KMS-11 (cell line): ENCODE results near the gene OR5D13.

Experiments used
- H2AFZ ChIP-seq: fragments of 200-600 bp; sonication (generic); 2 replicates; pipeline ENCODE4 v1.6.1; 2016; ENCODE audit warnings: antibody characterized with exemption, mixed run types, low read depth
- H3K27ac ChIP-seq: fragments of 200-600 bp; sonication (generic); 2 replicates; pipeline ENCODE4 v1.6.1; 2016; ENCODE audit warnings: mild to moderate bottlenecking, mixed run types
- H3K27me3 ChIP-seq: fragments of 200-600 bp; sonication (generic); 2 replicates; pipeline ENCODE4 v1.6.1; 2017; ENCODE audit warnings: mild to moderate bottlenecking, low read depth, mixed run types, moderate library complexity; ENCODE audit not compliant: insufficient read depth
- H3K36me3 ChIP-seq: fragments of 200-600 bp; sonication (generic); 2 replicates; pipeline ENCODE4 v1.6.1; 2017; ENCODE audit warnings: mild to moderate bottlenecking, mixed run types; ENCODE audit not compliant: insufficient read depth
- H3K4me1 ChIP-seq: fragments of 200-600 bp; sonication (generic); 2 replicates; pipeline ENCODE4 v1.6.1; 2016; ENCODE audit warnings: mild to moderate bottlenecking, low read depth, mixed run types; ENCODE audit not compliant: poor library complexity, severe bottlenecking
- H3K4me2 ChIP-seq: fragments of 200-600 bp; sonication (generic); 2 replicates; pipeline ENCODE4 v1.7.0; 2016; ENCODE audit warnings: mild to moderate bottlenecking, mixed run types
- H3K4me3 ChIP-seq: fragments of 200-600 bp; sonication (generic); IDR thresholded peaks from 2 replicates; pipeline ENCODE4 v1.6.1; 2017; ENCODE audit warnings: low read depth, low read length, mixed read lengths; ENCODE audit not compliant: insufficient read depth
- H3K79me2 ChIP-seq: fragments of 200-600 bp; sonication (generic); 2 replicates; pipeline ENCODE4 v1.6.1; 2016; ENCODE audit warnings: low read depth, mixed run types; ENCODE audit not compliant: insufficient read depth
- H3K9ac ChIP-seq: fragments of 200-600 bp; sonication (generic); 2 replicates; pipeline ENCODE4 v1.6.1; 2016; ENCODE audit warnings: mild to moderate bottlenecking, mixed run types
- H4K20me1 ChIP-seq: fragments of 200-600 bp; sonication (generic); 2 replicates; pipeline ENCODE4 v1.6.1; 2016; ENCODE audit warnings: mild to moderate bottlenecking, mixed run types; ENCODE audit not compliant: insufficient read depth
- CTCF ChIP-seq: fragments of 200-600 bp; sonication (generic); conservative IDR thresholded peaks from 2 replicates; pipeline ENCODE4 v1.6.1; 2017; ENCODE audit warnings: low read depth, mild to moderate bottlenecking, antibody characterized with exemption, low read length, moderate library complexity, mixed read lengths

OR5D13 gene, protein sequence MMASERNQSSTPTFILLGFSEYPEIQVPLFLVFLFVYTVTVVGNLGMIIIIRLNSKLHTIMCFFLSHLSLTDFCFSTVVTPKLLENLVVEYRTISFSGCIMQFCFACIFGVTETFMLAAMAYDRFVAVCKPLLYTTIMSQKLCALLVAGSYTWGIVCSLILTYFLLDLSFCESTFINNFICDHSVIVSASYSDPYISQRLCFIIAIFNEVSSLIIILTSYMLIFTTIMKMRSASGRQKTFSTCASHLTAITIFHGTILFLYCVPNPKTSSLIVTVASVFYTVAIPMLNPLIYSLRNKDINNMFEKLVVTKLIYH

GRCh38 chr11:55773138-55773537 lies at the start of gene OR5D13:
Gene OR5D13 (plus strand): TSS chr11:55773438. CDS start chr11:55773438, 0 bp downstream.
- Histone ChIP-seq H4K20me1 (no peaks in the 10 kb centered on the region), H3K4me1 (peaks cover 15% of the 10 kb centered on the region), H3K4me2 (no peak within 1 kb of the TSS), H2AFZ (no peak within 1 kb of the TSS), H3K27me3 (no peaks in the 10 kb centered on the region), H3K36me3 (no peaks in the 10 kb centered on the region), H3K9ac (no peak within 1 kb of the TSS), H3K79me2 (no peaks in the 10 kb centered on the region), H3K27ac (no peak within 1 kb of the TSS), H3K4me3 (no peak within 1 kb of the TSS)
- no peak for TF ChIP-seq CTCF

- peak; percentile 78 for TF ChIP-seq CTCF
- Histone ChIP-seq H2AFZ (peak overlapping the region; percentile 60), H3K9ac (no peak overlapping the region), H3K4me2 (no peak overlapping the region), H3K27ac (no peak overlapping the region), H3K4me3 (no peak overlapping the region), H3K4me1 (no peaks in the 10 kb centered on the region), H4K20me1 (no peaks in the 10 kb centered on the region), H3K27me3 (no peaks in the 10 kb centered on the region), H3K36me3 (no peaks in the 10 kb centered on the region), H3K79me2 (no peaks in the 10 kb centered on the region)
These were observed 46.4 kb upstream of the OR5D13 start for GRCh38 chr11:55726715-55727324.

DNA sequence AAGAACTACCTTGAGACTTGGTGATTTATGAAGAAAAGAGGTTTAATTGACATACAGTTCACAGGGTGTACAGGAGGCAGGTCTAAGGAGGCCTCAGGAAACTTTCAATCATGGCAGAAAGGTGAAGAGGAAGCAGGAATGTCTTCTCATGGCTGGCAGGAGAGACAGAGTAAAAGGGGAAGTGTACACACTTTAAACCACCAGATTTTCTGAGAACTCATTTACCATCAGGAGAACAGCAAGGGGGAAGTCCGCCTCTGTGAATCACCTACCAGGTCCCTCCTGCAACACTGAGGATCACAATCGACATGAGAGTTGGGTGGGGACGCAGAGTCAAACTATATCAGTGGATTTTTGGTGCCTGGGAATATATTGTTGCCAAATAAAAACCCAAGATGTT lies 40.3 kb upstream of the OR5D13 start:
- no peak overlapping the region for H2AFZ ChIP-seq
- H3K4me3 ChIP-seq = no peak overlapping the region

DNA sequence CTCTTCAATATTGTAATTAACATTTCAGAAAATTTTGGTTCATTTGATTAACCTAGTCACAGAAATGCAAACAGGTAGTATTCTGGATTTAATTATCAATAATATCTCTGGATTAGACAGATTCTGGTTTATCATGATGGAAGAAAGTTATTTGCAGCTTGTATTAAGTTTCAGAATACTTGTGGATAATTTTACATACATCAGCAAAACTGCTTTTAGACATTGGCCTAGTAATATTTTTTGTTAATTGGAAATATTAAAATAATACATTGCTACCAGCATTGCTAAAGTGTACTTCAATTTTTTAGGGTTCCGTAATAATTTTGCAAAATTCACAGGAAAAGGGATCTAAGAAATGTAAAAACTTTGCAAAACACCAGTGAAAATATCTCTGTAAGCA lies 18.4 kb downstream of the OR5D13 start:
- H3K9ac ChIP-seq = no peak overlapping the region
- no peak overlapping the region for H3K4me2 ChIP-seq
- H3K4me3 ChIP-seq = no peak overlapping the region
- TF ChIP-seq CTCF = no peak
- H3K27me3 ChIP-seq = no peaks in the 10 kb centered on the region
- no peaks in the 10 kb centered on the region for H3K79me2 ChIP-seq
- H2AFZ ChIP-seq = no peak overlapping the region
- no peaks in the 10 kb centered on the region for H3K36me3 ChIP-seq
- H3K4me1 ChIP-seq = no peaks in the 10 kb centered on the region
- no peak overlapping the region for H3K27ac ChIP-seq
- H4K20me1 ChIP-seq = no peaks in the 10 kb centered on the region

More for the DNA sequence above, 40.3 kb upstream of the OR5D13 start:
- no peak overlapping the region for H3K9ac ChIP-seq
- H3K79me2 ChIP-seq = no peaks in the 10 kb centered on the region
- TF ChIP-seq CTCF = no peak
- H4K20me1 ChIP-seq = no peaks in the 10 kb centered on the region
- no peaks in the 10 kb centered on the region for H3K27me3 ChIP-seq
- no peak overlapping the region for H3K27ac ChIP-seq
- no peaks in the 10 kb centered on the region for H3K4me1 ChIP-seq
- H3K4me2 ChIP-seq = no peak overlapping the region
- H3K36me3 ChIP-seq = no peaks in the 10 kb centered on the region
